Effector CD4-positive, alpha-beta T cell (primary cell): ENCODE results near the gene MT1A.
"Not testable (repeated sequence)": the region's sequence is repeated elsewhere in the genome, so short reads cannot be mapped to it uniquely, and the experiment has no call there.

Experiments
- DNase-seq: peaks from one replicate; pipeline ENCODE4 v3.0.0-alpha.2; 2020

MT1A gene

GRCh38 chr16:56658327-56658875 lies 19.9 kb downstream of the MT1A start:
- no peak for DNase-seq

GRCh38 chr16:56662357-56663354 lies 24.2 kb downstream of the MT1A start:
- DNase-seq, result peak; percentile 9

GRCh38 chr16:56664506-56664905 lies 26.0 kb downstream of the MT1A start:
- DNase-seq, result no peak

- DNase-seq, result not testable (repeated sequence)
These were observed 27.1 kb downstream of the MT1A start for GRCh38 chr16:56665286-56666261.

- no peak for DNase-seq
These were observed 29.4 kb downstream of the MT1A start, which contains the start of gene MT1G for GRCh38 chr16:56667581-56668571. MT1G (minus strand) TSS chr16:56668065; CDS start chr16:56667993, 72 bp downstream.

GRCh38 chr16:56669005-56669839 lies 30.8 kb downstream of the MT1A start, which contains the start of gene MT1H:
MT1H (plus strand) TSS chr16:56669814; CDS start chr16:56669885, 71 bp downstream.
- DNase-seq, result no peak

DNA sequence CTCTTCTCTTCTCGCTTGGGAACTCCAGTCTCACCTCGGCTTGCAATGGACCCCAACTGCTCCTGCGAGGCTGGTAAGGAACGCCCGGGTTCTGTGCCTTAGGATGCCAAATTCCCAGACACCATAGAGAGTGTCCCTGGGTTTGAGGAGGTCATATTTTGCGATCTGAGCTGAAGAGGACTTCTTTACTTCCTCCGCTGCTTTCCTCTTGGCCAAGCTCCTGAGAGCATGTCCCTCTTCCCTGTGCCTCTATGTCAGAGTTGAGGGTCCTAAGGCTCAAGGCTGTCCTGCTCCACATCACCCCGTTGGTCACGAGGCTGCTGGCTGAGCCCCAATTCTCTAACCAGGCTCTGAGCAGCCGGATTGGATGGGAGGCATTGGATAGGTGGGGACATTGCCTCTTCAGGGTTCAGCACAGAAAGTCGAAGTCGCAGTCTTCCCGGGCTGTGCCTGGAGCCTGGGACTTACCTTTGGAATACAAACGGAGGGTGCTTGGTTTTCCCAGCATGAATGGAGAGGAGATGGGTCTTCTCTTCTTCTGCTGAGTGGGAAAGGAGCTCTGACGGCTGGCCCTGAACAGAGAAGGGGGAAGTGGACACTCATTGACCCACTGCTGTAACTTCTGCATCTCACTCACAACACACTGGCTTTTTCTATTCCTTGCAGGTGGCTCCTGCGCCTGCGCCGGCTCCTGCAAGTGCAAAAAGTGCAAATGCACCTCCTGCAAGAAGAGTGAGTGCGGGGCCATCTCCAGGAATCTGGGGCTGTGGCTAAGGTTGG lies 31.6 kb downstream of the MT1A start:
- no peak for DNase-seq

GRCh38 chr16:56670620-56670934 lies 32.1 kb downstream of the MT1A start:
- no peak for DNase-seq

- not testable (repeated sequence) for DNase-seq
These were observed 33.2 kb downstream of the MT1A start for GRCh38 chr16:56671691-56672090.

- not testable (repeated sequence) for DNase-seq
These were observed 33.7 kb downstream of the MT1A start for GRCh38 chr16:56672171-56672570.

DNA sequence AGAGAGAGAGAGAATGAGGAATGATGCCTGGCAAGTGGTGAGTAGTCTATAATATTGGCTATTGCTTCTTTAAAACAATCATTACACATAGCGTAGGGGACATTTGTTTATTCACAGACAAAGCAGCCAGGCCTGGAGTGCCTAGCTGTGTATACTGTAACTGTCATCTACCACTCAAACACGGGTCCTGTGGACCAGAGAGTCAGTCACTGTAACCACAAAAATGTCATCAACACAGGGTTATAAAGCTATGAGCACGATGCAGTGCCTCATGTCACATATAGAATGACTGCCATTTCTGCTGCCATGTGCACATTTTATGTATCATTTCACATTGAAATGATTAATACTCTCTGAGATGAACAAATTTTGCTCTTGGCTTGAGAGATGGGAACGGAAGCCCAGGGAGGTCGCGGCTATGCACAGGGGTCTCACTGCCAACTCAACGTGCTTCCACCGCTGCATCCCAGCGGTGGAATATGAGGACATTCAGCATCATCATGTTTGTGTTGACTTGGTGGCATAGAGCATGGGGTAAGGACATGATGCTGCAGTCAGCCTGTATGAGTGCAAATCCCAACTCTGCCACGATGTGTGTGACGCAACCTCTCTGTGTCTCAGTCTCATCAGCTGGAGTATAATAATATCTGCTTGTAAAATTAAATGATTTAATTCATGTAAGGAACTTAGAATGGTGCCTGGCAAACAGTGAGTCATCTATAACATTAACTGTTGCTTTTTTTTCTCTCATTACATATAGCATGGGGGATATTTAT lies 34.5 kb downstream of the MT1A start:
- no peak for DNase-seq

DNA sequence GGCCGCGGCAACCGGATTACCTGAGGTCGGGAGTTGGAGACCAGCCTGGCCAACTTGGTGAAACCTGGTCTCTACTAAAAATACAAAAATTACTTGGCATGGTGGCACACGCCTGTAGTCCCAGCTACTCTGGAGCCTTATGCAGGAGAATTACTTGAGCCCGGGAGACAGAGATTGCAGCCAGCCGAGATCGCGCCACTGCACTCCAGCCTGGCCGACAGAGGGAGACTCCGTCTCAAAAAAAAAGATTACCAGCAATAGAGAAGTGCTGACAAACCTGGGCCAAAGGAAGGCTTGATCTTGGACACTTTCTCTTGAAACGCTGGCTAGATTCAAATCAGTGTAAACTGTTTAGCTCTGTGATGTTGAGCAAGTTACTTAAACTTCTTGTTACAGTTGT lies 35.5 kb downstream of the MT1A start:
- DNase-seq, result no peak

DNA sequence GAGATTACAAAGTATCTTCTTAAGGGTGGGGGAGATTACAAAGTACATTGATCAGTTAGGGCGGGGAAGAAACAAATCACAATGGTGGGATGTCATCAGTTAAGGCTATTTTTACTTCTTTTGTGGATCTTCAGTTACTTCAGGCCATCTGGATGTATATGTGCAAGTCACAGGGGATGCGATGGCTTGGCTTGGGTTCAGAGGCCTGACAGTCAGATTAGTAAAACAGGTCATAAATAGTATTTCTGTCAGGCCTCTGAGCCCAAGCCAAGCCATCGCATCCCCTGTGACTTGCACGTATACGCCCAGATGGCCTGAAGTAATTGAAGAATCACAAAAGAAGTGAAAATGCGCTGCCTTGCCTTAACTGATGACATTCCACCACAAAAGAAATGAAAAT lies 36.1 kb downstream of the MT1A start:
- not testable (repeated sequence) for DNase-seq

- DNase-seq, result peak; percentile 30
These were observed 37.3 kb downstream of the MT1A start for GRCh38 chr16:56675685-56676210.

GRCh38 chr16:56677474-56677873 lies 39.0 kb downstream of the MT1A start:
- no peak for DNase-seq

DNA sequence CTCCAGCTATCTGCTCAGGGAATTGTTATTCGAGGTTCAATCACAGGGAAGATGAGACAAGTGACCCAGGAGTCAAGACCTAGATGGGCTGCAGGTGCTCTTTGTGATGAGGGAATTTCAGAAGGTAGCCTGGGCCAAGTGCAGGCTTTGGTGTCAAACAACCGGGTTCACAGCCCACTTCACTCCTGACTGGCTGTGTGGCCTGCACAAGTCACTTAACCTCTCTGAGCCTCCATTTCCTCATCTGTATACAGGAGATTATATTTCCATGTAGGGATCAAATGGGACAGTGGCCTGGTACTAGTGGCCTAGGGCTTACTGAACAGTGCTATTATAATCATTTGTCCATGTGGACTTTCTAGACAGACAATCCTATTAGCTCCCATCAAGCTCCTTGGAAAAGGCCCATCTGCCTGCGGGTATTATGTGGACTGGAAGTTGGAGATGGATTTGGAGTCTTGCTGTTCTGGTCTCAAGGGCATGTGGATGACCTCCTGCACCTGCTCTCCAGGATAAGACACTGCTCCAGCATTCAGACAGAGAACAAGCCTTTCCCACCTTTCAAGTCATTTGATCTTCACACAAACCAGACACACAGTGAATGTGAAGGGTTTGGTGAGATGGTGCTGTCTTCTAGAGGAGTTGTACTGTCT lies 40.7 kb downstream of the MT1A start:
- no peak for DNase-seq

DNA sequence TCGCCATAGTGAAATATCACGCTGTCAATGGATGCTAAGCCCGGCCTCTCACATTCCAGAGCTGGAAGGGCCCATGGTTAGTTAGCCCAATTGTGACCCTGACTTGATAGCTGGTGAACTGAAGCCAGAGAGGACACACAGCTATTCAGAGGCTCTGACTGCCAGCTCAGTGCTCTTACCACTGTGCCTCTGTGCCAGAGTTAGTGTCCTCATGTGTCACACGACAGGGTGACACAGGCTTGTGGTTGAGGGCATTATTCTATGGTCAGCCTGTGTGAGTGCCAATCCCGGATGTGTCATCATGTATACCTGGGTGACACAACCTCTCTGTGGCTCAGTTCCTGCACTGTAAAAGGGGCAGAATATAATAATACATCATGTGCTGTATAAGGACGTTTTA lies 41.4 kb downstream of the MT1A start:
- no peak for DNase-seq
